Body of pancreas (tissue), 4 donors: ENCODE data around the gene CAPN11.

ENCODE experiments used
- CTCF ChIP-seq, 7 experiments: fragments of 450-650 bp in 4 of 7; fragments of 200-600 bp in 3 of 7; sonication (generic) in 3 of 7; IDR thresholded peaks; one replicate each; pipeline ENCODE4 v1.5.1; 2016 to 2019; ENCODE audit warnings: antibody characterized with exemption in 7 of 7
- POLR2A ChIP-seq, 3 donors: fragments of 450-650 bp; IDR thresholded peaks; one replicate each; pipeline ENCODE4 v1.6.1; 2016; ENCODE audit warnings: antibody characterized with exemption in 3 of 3, mild to moderate bottlenecking in 2 of 3

DNA sequence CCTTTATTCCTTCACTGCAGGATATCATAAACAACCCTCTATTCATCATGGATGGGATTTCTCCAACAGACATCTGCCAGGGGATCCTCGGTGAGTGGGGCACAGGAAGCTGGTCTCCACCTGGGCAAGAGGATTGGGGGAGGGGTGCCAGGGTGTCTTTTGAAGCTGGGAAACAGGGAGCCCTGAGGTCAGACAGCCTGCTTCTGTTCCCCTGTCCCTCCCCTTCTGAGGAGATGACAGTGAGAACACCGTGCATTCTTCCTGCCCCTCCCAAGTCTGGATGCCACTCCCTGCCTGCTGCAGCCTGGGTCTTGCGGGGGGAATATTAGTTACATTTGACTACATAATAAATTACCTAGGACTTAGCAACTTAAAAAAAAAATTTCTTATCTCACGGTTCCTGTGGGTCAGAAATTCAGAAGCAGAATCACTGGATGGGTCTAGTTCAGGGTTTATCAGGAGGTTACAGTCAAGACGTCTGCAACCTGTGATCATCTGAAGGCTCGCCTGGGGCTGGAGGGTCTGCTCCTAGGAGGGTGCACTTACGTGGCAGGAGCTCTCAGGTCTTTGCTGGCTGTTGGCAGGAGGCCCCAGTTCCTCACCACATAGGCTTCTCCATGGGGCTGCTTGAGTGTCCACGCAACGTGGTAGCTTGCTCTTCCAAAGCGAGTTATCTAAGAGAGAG lies 11.4 kb downstream of the CAPN11 start:
- no peak for TF ChIP-seq POLR2A (IDR thresholded peaks at IDR 0.05)
- TF ChIP-seq CTCF (IDR thresholded peaks at IDR 0.05): no peak
